Measurements from ENCODE around the gene LHFPL5.

The LHFPL5 gene

GRCh38 chr6:35790683-35791082, 14.5 kb upstream of the LHFPL5 start:
- no peak for DNase-seq (ENCODE audit: low read depth, low spot score)

- no peak for DNase-seq (ENCODE audit: low read depth, low spot score)
Observed at GRCh38 chr6:35794536-35795452, 10.4 kb upstream of the LHFPL5 start.

GRCh38 chr6:35795453-35796071, 9.6 kb upstream of the LHFPL5 start:
- no peak for DNase-seq (ENCODE audit: low read depth, low spot score)

GRCh38 chr6:35796236-35796635, 8.9 kb upstream of the LHFPL5 start:
- DNase-seq (ENCODE audit: low read depth, low spot score) = no peak

- no peak for DNase-seq (ENCODE audit: low read depth, low spot score)
Observed at GRCh38 chr6:35797837-35798526, 7.2 kb upstream of the LHFPL5 start.

GRCh38 chr6:35798706-35799105, 6.4 kb upstream of the LHFPL5 start:
- DNase-seq (ENCODE audit: low read depth, low spot score) = no peak

GRCh38 chr6:35801148-35801547, 4.0 kb upstream of the LHFPL5 start:
- DNase-seq (ENCODE audit: low read depth, low spot score) = no peak

- no peak for DNase-seq (ENCODE audit: low read depth, low spot score)
Observed at GRCh38 chr6:35808688-35809087, 3.5 kb downstream of the LHFPL5 start.

- DNase-seq (ENCODE audit: low read depth, low spot score) = no peak
Observed at GRCh38 chr6:35809809-35810208, 4.7 kb downstream of the LHFPL5 start.

- no peak for DNase-seq (ENCODE audit: low read depth, low spot score)
Observed at GRCh38 chr6:35810971-35811698, 6.0 kb downstream of the LHFPL5 start.

- DNase-seq (ENCODE audit: low read depth, low spot score) = no peak
Observed at GRCh38 chr6:35811699-35811995, 6.5 kb downstream of the LHFPL5 start.

- DNase-seq (ENCODE audit: low read depth, low spot score) = no peak
Observed at GRCh38 chr6:35817515-35817914, 12.4 kb downstream of the LHFPL5 start.

GRCh38 chr6:35823601-35824000, 18.4 kb downstream of the LHFPL5 start:
- DNase-seq (ENCODE audit: low read depth, low spot score) = no peak

GRCh38 chr6:35824552-35825192, 19.5 kb downstream of the LHFPL5 start:
- DNase-seq (ENCODE audit: low read depth, low spot score) = no peak

GRCh38 chr6:35829306-35829705, 24.2 kb downstream of the LHFPL5 start:
- no peak for DNase-seq (ENCODE audit: low read depth, low spot score)

GRCh38 chr6:35831257-35832007, 26.3 kb downstream of the LHFPL5 start:
- no peak for DNase-seq (ENCODE audit: low read depth, low spot score)

- no peak for DNase-seq (ENCODE audit: low read depth, low spot score)
Observed at GRCh38 chr6:35833536-35833935, 28.4 kb downstream of the LHFPL5 start.

GRCh38 chr6:35839019-35839418, 33.9 kb downstream of the LHFPL5 start:
- DNase-seq (ENCODE audit: low read depth, low spot score) = no peak

- DNase-seq (ENCODE audit: low read depth, low spot score) = no peak
Observed at GRCh38 chr6:35842381-35842780, 37.2 kb downstream of the LHFPL5 start.

- no peak for DNase-seq (ENCODE audit: low read depth, low spot score)
Observed at GRCh38 chr6:35844290-35844689, 39.1 kb downstream of the LHFPL5 start.

- DNase-seq (ENCODE audit: low read depth, low spot score) = no peak
Observed at GRCh38 chr6:35850208-35850607, 45.1 kb downstream of the LHFPL5 start.

Data from iPS DF 19.7 (cell line).